Ishikawa (cell line): ENCODE results near the gene SLC16A8.

Experiments
- EGR1 ChIP-seq: IDR thresholded peaks from 2 replicates; pipeline ENCODE4 v1.6.1; 2012
- EP300 ChIP-seq: IDR thresholded peaks from 2 replicates; pipeline ENCODE4 v1.6.1; 2012; ENCODE audit warnings: borderline replicate concordance
- NFIC ChIP-seq: IDR thresholded peaks from 2 replicates; pipeline ENCODE4 v1.6.1; 2012
- RAD21 ChIP-seq: IDR thresholded peaks from 2 replicates; pipeline ENCODE4 v1.6.1; 2012; ENCODE audit warnings: low read depth
- TAF1 ChIP-seq: IDR thresholded peaks from 2 replicates; pipeline ENCODE4 v1.6.1; 2012; ENCODE audit warnings: low read depth, mild to moderate bottlenecking
- TCF12 ChIP-seq: IDR thresholded peaks from 2 replicates; pipeline ENCODE4 v1.6.1; 2012; ENCODE audit warnings: low read depth
- TEAD4 ChIP-seq: IDR thresholded peaks from 2 replicates; pipeline ENCODE4 v1.6.1; 2012
- TF ChIP-seq, protein P1 (sequence below): IDR thresholded peaks from 2 replicates; pipeline ENCODE4 v1.6.1; 2012; ENCODE audit warnings: low read depth, mild to moderate bottlenecking
- TF ChIP-seq, protein P2 (sequence below): IDR thresholded peaks from 2 replicates; pipeline ENCODE4 v1.6.1; 2012
- TF ChIP-seq, protein P3 (sequence below): IDR thresholded peaks from 2 replicates; pipeline ENCODE4 v1.6.1; 2012

DNA sequence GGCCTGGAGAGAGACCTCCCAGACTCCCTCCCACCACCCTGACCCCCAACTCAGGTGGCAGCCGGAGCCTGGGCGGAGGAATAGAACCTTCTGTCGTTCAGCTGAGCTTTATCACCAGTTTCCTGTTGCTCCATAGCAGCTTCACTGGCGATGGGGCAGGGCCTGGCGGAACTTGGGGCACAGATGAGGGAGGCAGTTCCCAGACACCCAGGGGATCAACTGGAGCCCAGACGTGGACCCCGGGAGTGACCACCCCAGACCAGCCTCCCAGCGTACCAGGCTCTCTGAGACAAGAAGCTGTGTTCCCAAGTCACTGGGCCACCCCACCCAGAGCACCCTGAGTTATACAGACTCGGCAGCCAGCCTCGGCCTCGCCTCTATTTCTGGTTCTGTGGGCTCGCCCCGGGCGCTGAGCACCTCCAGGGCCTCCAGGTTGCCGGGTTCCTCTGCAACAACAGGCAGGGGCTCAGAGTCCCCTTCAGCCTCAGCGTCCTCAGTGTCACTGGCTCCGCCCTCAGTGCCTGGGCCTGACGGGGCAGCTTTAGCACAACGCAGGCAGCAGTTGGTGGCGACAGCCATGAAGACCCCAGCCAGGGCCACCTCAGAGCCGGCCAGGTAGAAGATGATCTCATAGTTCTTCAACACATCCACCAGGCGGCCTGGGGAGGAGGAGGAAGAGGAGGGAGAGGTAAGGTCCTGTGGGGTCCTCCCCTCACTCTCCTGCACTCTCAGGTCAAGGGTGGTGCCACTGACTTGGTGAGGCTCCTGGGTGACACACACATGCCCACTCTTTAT lies 5.7 kb downstream of the SLC16A8 start:
- TF ChIP-seq TAF1 (no peak), EP300 (no peak), NFIC (no peak), RAD21 (no peak), TEAD4 (no peak), EGR1 (no peak), TCF12 (no peak)
- TF ChIP-seq, protein P1, sequence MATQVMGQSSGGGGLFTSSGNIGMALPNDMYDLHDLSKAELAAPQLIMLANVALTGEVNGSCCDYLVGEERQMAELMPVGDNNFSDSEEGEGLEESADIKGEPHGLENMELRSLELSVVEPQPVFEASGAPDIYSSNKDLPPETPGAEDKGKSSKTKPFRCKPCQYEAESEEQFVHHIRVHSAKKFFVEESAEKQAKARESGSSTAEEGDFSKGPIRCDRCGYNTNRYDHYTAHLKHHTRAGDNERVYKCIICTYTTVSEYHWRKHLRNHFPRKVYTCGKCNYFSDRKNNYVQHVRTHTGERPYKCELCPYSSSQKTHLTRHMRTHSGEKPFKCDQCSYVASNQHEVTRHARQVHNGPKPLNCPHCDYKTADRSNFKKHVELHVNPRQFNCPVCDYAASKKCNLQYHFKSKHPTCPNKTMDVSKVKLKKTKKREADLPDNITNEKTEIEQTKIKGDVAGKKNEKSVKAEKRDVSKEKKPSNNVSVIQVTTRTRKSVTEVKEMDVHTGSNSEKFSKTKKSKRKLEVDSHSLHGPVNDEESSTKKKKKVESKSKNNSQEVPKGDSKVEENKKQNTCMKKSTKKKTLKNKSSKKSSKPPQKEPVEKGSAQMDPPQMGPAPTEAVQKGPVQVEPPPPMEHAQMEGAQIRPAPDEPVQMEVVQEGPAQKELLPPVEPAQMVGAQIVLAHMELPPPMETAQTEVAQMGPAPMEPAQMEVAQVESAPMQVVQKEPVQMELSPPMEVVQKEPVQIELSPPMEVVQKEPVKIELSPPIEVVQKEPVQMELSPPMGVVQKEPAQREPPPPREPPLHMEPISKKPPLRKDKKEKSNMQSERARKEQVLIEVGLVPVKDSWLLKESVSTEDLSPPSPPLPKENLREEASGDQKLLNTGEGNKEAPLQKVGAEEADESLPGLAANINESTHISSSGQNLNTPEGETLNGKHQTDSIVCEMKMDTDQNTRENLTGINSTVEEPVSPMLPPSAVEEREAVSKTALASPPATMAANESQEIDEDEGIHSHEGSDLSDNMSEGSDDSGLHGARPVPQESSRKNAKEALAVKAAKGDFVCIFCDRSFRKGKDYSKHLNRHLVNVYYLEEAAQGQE = no peak
- TF ChIP-seq, protein P2, sequence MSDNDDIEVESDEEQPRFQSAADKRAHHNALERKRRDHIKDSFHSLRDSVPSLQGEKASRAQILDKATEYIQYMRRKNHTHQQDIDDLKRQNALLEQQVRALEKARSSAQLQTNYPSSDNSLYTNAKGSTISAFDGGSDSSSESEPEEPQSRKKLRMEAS = no peak
- TF ChIP-seq, protein P3, sequence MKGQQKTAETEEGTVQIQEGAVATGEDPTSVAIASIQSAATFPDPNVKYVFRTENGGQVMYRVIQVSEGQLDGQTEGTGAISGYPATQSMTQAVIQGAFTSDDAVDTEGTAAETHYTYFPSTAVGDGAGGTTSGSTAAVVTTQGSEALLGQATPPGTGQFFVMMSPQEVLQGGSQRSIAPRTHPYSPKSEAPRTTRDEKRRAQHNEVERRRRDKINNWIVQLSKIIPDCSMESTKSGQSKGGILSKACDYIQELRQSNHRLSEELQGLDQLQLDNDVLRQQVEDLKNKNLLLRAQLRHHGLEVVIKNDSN = no peak
